Aorta (tissue), 5 donors: ENCODE data around the gene USP47. TPM values are rescaled to one million over a fixed set of nuclear protein-coding genes. Genes with fewer than 3 reads are reported as not detected.
A peak's percentile ranks its signal among the peaks of the same experiment; 100 is the strongest.

Source experiments
- ATAC-seq: fragments of 200-7000 bp; cut with Tn5 transposase; one replicate; pipeline ENCODE4 v1.9.1; 2022; ENCODE audit warnings: moderate library complexity; ENCODE audit not compliant: low FRiP score
- DNase-seq, 2 donors: peaks; one replicate each; pipeline ENCODE4 v3.0.0-alpha.2; 2020
- H3K27ac ChIP-seq, 2 donors: one replicate each; pipeline ENCODE4 v1.5.1; 2013; ENCODE audit warnings: low read length in 2 of 2, mild to moderate bottlenecking in 2 of 2, moderate library complexity in 2 of 2, control low read depth in 1 of 2, inconsistent platforms in 1 of 2, low read depth in 1 of 2
- H3K27me3 ChIP-seq, 2 donors: one replicate each; pipeline ENCODE4 v1.6.1; 2013; ENCODE audit warnings: control low read depth in 1 of 2, low read length in 1 of 2, mild to moderate bottlenecking in 1 of 2, moderate library complexity in 1 of 2; ENCODE audit not compliant: insufficient read depth in 2 of 2, control insufficient read depth in 1 of 2
- H3K36me3 ChIP-seq, 2 donors: one replicate each; pipeline ENCODE4 v1.6.1; 2013; ENCODE audit warnings: control low read depth in 1 of 2, low read length in 1 of 2, mild to moderate bottlenecking in 1 of 2; ENCODE audit not compliant: insufficient read depth in 2 of 2, control insufficient read depth in 1 of 2
- H3K4me1 ChIP-seq, 2 donors: one replicate each; pipeline ENCODE4 v1.6.1; 2013; ENCODE audit warnings: low read length in 2 of 2, control low read depth in 1 of 2, mild to moderate bottlenecking in 1 of 2, moderate library complexity in 1 of 2; ENCODE audit not compliant: insufficient read depth in 2 of 2, control insufficient read depth in 1 of 2
- H3K4me3 ChIP-seq, 2 donors: one replicate each; pipeline ENCODE4 v1.5.1; 2013; ENCODE audit warnings: low read length in 2 of 2, control low read depth in 1 of 2, mild to moderate bottlenecking in 1 of 2
- H3K9me3 ChIP-seq: one replicate; pipeline ENCODE4 v1.6.1; 2013; ENCODE audit warnings: mild to moderate bottlenecking, low read length; ENCODE audit not compliant: control insufficient read depth
- WGBS, 2 donors: extraction: QIAGEN DNeasy Blood & Tissue Kit; methylation state at CpG; one replicate each; pipeline ENCODE4 v1.1.7; 2013; 5-methylcytosine and 5-hydroxymethylcytosine counted together
- intact Hi-C, 2 donors: fragments of 100-400 bp; cut with DNase I; formaldehyde crosslinking; loops; one replicate each; pipeline versions ENCODE4 v1.14.2 to v1.15.0; 2022
- polyA plus RNA-seq, 2 donors: library from polyadenylated mRNA; stranded (reverse); fragments of 200-250 nt; gene quantifications; one replicate each; pipeline ENCODE4 v1.2.3, GENCODE V29; 2013
- total RNA-seq, 2 donors: library from RNA; stranded (reverse); fragmentation: NEBNext Ultra II Directional; extraction: Animal tissue kit (Norgen Biotek cat#: 25700); gene quantifications; one replicate each; pipeline ENCODE4 v1.2.1, GENCODE V29; 2021
- donor health status: healthy with polysubstance abuse.
- donor health status: Bipolar disorder and iron deficiency.
- donor health status: DM: no; HTN: no; CAD: no.
- donor health status: DM: no; HTN: no; CAD: no.
- donor health status: DM: yes; HTN: yes; CAD: no.

USP47 gene
- total and polyA plus RNA-seq, 4 donors: 23.2 to 74.9 (median 45.1) TPM

GRCh38 chr11:11985954-11986949, 144.5 kb downstream of the USP47 start:
- no peak overlapping the region for H3K4me3 ChIP-seq
- H3K9me3 ChIP-seq: no peaks in the 10 kb centered on the region
- DNase-seq (no peak), ATAC-seq (no peak)
- H3K4me1 ChIP-seq: peaks cover 4 to 13% of the 10 kb centered on the region in 2 donors
- WGBS, 2 donors: 63 to 66% methylated on average over 9 of the region's 9 CpGs
- no peaks in the 10 kb centered on the region for H3K27me3 ChIP-seq
- peak overlapping the region; percentile 53 to 61 for H3K27ac ChIP-seq
- intact Hi-C loops: no loop called here
- H3K36me3 ChIP-seq: no peaks in the 10 kb centered on the region

GRCh38 chr11:11987503-11988022, 145.8 kb downstream of the USP47 start:
- Histone ChIP-seq H3K9me3 (no peaks in the 10 kb centered on the region), H3K27me3 (no peaks in the 10 kb centered on the region), H3K27ac (peak overlapping the region; percentile 32 to 59), H3K4me1 (peaks cover 3 to 13% of the 10 kb centered on the region in 2 donors), H3K36me3 (no peaks in the 10 kb centered on the region), H3K4me3 (no peak overlapping the region)
- intact Hi-C loops: no loop called here
- ATAC-seq: no peak
- no peak for DNase-seq
- 93 to 96% methylated on average over 1 of the region's 1 CpG for WGBS, 2 donors

DNA sequence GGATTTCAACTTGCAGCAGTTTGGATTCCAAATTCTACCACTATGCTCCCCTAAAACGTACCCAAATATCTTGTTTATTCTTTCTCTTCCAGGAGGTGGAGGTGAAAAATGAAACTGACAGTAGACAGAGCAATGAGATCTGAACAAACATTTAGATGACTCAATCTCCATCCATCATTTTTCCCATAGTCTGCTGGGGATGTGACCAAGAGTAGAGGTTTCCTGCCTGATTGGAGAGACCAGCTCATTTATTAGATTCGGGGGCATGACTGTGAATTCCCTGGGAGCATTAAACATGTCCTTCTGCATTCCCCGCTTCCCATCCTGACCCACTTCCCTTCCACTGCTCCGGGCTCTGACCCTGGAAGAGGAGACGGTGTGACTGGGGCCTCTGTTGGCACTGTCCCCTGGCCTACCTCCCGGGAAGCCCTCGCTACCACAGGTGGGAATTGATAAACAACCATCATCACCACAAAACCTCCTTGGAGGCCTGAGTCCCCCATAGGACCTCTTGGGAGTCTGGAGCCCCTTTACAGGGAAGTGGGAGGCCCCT, 146.4 kb downstream of the USP47 start:
- DNase-seq (no peak), ATAC-seq (no peak)
- Histone ChIP-seq H3K9me3 (no peaks in the 10 kb centered on the region), H3K36me3 (no peaks in the 10 kb centered on the region), H3K4me3 (no peak overlapping the region), H3K27ac (peak overlapping the region in 1 of 2 donors; percentile 39), H3K27me3 (no peaks in the 10 kb centered on the region), H3K4me1 (peaks cover 0 to 9% of the 10 kb centered on the region in 2 donors)
- intact Hi-C loops: no loop called here
- WGBS, 2 donors: 78 to 85% methylated on average over 7 of the region's 7 CpGs

DNA sequence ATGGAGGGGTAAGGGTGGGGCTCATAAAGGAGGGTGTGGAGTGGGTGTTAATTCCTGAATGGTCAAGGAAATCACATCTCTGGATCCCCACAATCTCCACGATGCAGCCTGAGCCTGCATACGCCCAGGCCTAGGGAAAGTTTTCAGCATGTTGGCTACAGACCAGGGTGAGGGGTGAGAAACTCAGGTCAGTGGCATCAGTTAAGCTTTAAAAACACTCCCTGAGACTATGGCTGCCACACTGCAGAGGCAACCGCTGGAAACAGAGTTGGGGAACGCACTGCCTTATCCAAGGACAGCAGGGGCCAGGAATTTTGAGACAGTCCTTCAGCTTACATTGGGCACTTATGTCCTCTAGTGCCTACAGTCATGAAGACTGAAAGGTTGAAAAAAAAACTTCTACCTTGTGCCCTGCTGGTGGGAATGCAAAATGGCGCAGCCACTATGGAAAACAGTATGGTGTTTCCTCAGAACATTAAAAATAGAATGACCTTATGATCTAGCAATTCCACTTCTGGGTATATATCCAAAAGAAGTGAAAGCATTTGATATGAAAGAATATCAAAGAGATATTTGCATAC, 147.0 kb downstream of the USP47 start:
- ATAC-seq (no peak), DNase-seq (no peak)
- WGBS, 2 donors: 88 to 93% methylated on average over 5 of the region's 5 CpGs
- no peaks in the 10 kb centered on the region for H3K27me3 ChIP-seq
- peak overlapping the region in 1 of 2 donors; percentile 7 for H3K27ac ChIP-seq
- no peak overlapping the region for H3K4me3 ChIP-seq
- no peaks in the 10 kb centered on the region for H3K9me3 ChIP-seq
- peaks cover 0 to 6% of the 10 kb centered on the region in 2 donors for H3K4me1 ChIP-seq
- H3K36me3 ChIP-seq: no peaks in the 10 kb centered on the region
- intact Hi-C loops: no loop called here

DNA sequence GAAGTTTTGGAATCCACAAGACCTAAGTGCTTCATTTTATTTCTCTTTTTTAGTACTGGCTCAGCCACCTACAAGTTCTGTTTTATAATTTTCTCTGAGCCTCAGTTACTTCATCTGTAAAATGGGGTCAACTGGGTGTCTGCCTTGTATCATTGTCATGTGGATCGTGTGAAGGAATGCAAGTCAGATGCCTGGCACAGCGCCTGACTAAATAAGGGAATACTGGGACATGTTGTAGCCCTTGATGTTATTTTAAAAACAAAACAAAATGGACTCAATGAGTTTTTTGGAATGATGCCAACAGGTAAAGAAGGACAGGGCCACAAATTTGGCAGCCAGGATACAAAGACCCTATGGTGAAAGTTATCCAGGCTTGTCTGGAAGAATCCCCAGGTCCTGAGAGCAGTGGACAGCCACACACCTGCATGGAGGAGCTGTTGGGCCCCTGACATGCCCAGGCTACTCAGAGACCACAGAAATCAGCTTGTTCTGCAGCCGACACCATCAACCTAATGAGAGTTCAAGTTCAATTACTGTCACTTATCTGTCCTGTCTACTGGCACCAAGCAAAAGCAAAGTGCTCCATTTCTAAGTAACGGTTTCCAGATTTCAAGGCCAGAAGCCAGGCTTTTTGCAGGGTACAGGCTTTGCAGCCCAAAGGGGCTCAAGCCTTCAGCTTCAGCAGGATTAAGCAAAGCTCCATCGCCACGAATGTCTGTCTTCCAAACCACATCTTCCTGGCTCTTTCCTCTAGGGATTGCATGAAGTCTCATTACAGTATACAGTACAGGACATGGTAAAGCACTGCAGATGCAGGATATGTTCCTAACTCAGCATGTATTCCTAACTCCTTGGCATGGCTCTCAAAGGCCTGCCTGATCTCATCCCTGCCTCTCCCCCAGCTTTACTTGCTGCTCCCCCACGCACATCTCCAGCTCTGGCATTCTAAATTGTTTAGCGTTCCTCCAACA, 148.3 kb downstream of the USP47 start:
- WGBS, 2 donors: 55 to 58% methylated on average over 8 of the region's 8 CpGs
- Histone ChIP-seq H3K4me3 (no peak overlapping the region), H3K27me3 (no peaks in the 10 kb centered on the region), H3K4me1 (peaks cover 0 to 6% of the 10 kb centered on the region in 2 donors), H3K9me3 (no peaks in the 10 kb centered on the region), H3K36me3 (peaks cover 0 to 4% of the 10 kb centered on the region in 2 donors), H3K27ac (peak overlapping the region in 1 of 2 donors; percentile 41)
- DNase-seq: no peak
- intact Hi-C loops: no loop called here
- no peak for ATAC-seq

DNA sequence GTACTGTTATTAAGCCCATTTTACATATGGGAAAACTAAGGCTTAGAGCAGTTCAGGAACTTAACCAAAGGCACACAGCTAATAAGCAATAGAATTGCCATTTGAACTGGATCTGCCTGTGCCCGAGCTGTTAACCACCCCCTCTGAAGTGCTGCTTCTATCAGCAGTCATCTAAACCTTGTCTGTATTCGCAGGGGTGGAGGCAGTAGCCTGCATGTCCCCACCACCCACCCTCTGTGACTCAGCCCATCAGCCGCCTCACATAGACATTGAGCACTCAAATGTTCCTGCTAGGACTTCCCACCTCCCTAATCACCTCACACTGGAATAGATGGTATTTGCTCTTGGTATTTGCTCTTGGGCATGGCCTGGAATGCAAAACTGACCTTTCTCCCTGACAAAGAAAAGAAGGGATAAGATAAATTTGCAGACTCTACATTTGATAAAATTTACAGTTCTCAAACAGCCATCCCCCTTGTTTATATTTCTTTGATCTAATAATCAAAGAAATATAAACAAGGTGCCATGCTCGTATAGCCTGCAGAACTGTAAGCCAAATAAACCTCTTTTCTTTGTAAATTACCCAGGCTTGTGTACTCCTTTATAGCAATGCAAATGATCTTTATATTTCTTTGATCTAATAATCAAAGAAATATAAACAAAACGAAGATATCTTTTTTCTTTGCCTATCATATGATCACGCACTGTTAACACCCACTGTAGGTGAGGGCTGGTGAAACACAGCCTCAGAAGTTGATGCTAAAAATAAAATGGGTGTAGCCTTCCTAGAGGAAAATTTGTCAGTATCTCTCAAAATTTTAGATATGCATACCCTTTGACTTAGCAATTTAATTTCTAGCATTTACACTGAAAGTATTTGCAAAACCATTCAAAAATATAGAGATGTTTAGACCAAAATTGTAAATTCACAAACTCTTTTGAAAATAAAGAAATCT, 150.8 kb downstream of the USP47 start:
- Histone ChIP-seq H3K27ac (peak overlapping the region in 1 of 2 donors; percentile 38), H3K36me3 (peaks cover 2 to 7% of the 10 kb centered on the region in 2 donors), H3K4me3 (no peak overlapping the region), H3K4me1 (peaks cover 0 to 6% of the 10 kb centered on the region in 2 donors), H3K27me3 (no peaks in the 10 kb centered on the region), H3K9me3 (no peaks in the 10 kb centered on the region)
- no peak for ATAC-seq
- WGBS, 2 donors: 74 to 78% methylated on average over 6 of the region's 6 CpGs
- no peak for DNase-seq
- intact Hi-C loops: no loop called here

DNA sequence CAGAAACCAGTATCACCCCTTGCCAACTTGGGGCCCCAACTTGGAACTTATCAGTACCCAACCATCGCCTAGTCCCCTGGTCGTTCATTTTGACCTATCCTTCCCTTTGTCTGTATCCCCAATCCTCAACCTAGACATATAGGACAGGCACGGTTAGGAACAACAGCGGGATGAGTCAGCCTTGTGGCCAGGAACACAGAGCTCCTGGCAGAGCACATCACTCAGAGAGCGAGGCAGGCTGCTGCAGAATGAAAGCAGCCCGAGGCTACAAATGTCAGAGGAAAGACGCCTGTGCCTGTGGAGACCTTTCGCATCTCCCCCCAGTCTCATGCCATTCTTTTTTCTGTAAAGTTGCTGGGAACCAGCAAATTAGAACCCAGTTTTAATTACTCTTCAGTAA, 152.1 kb downstream of the USP47 start:
- DNase-seq: no peak
- Histone ChIP-seq H3K36me3 (peaks cover 2 to 7% of the 10 kb centered on the region in 2 donors), H3K4me1 (peaks cover 0 to 6% of the 10 kb centered on the region in 2 donors), H3K27ac (no peak overlapping the region), H3K27me3 (no peaks in the 10 kb centered on the region), H3K9me3 (no peaks in the 10 kb centered on the region), H3K4me3 (no peak overlapping the region)
- ATAC-seq: no peak
- WGBS, 2 donors: 46 to 63% methylated on average over 8 of the region's 8 CpGs
- intact Hi-C loops: no loop called here
